DMS114 treated with DMSO at 0.1 percent for 48 hours (cell line): ENCODE measurements around the gene ABCD1.
"Not testable (repeated sequence)": the region's sequence is repeated elsewhere in the genome, so short reads cannot be mapped to it uniquely, and the experiment has no call there.

Experiments
- DNase-seq: peaks from one replicate; lab custom pipeline; 2025; ENCODE audit not compliant: unreplicated experiment; lab: John Stamatoyannopoulos, UW

ABCD1 gene

DNA sequence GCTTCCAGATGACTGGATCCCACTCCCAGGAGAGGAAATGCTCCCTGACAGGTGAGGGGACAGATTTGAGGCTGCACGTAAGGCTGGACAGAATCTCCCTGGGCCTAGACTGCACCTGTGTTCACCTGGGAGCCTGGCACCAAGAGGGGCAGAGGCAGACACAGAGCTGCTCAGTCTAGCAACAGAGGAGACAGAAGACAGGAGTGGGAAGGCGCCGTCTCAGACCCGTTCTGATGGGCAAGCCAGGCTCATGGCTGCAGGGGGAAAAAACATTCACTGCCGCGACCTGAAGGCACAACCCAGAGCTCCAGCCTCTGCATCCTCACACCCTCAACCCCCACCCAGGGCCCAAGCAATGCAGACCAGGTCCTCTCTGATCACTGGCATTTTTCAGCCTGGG lies 17.2 kb upstream of the ABCD1 start:
- no peak for DNase-seq

DNA sequence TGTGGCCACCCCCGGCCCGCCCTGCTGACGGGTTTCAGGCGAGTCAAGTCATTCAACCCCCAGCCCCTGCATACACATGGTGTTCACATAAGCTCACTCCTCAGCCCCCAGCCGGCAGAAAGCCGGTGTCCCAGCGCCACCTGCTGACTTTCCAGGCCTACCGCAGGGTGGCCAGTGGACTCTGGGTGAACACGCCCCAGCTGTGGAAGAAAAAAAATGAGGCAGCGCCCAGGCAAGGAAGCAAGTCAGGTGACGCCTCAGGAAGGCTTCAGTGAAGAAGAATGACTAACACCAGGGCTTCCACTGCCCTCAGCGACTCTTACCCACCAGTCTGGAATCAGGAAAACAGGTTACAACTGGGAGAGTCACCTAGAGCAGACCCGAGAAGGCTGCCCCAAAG lies 16.2 kb upstream of the ABCD1 start:
- DNase-seq: peak; percentile 4

DNA sequence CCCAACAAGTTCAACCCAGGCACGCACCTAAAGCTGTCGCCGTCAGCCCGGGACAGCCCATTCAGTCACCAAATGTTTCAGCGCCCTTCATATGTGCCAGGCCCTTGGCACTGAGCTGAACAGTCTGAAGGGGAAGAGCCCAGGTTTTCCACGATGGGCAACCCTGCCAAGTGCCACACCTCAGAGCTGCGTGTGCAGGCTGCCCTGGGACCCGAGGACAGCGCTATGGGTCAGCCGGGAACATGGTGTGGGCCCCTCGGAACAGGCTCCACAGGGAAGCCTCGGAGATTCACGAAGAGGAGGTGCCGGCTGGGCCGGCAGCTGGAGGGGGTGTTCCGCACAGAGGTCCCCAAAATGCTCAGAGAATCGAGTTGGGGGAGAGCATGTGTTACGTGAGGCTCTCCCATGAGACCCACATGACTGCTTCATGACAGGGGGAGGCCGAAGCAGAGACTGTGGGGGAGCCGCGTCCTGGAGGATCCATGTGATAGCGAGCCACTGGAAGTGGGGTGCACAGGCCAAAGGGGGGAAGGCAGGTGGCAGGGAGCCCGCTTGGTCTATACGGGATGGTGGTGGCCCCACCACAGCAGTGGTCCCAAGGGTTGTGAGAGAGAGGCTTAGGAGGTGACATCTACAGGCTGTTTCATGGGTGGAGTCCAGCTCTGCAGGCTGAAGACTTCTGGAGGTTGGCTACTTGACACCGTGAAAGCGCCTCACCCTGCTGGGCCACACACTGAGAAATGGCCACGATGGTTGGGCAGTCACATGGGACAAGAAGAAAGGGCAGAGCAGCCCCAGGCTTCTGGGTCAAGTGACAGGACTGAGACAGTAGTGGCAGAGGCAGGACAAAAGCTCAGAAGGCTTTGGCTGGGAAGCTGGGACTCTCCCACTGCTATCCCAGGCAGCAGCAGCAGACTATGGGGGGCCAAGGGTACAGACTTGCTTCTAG lies 14.7 kb upstream of the ABCD1 start:
- no peak for DNase-seq

DNA sequence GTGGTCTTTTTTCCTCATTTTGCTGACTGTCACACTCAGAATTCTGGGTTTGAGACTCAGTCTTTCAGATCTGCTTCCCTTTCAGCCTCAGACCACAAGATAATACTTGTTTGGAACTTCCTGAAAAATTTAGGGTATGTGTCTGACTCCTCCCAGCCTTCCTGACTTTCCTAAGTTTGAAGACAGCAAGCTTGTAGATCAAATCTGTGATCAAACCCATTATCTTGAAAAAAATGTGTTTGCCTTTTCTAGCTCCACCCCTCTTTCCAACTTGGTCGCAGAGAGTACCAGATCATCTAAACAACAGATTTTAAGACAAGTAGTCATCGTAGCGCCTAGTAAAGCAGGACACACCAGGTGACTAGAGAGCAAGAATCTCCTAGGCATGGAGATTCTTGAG lies 10.4 kb upstream of the ABCD1 start:
- no peak for DNase-seq

DNA sequence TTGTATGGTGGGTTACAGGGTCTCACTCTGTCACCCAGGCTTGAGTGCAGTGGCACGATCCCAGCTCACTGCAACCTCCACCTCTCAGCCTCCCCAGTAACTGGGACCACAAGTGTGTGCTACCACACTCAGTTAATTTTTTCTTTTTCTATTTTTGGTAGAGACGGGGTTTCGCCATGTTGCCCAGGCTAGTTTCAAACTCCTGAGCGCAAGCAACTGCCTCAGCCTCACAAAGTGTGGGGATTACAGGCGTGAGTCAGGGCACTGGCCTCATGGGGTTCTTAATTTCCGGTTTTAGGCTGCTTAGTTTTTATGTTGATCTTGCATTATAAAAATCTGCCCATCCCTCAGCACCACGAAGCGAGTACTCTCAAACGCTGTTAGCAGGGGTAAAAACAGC lies 7.2 kb upstream of the ABCD1 start:
- no peak for DNase-seq

DNA sequence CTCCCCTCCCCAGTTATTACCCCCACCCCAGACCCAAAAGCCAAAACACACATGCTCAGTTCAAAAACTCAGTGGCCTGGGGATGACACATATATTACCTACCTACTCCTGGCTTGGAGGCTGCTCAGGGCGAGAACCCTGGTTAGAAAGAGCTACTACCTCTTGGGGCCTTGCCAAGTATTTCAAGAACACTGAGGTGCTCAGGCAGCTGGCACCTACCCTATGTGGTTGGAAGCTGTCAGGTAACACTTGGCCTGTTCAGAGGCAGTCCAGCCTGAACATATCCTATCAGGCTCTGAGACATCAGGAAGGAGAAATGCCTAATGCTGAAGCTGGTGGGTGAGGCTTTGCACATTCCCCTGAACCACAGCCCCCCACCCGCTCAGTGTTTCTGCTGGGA lies 5.4 kb upstream of the ABCD1 start:
- no peak for DNase-seq

DNA sequence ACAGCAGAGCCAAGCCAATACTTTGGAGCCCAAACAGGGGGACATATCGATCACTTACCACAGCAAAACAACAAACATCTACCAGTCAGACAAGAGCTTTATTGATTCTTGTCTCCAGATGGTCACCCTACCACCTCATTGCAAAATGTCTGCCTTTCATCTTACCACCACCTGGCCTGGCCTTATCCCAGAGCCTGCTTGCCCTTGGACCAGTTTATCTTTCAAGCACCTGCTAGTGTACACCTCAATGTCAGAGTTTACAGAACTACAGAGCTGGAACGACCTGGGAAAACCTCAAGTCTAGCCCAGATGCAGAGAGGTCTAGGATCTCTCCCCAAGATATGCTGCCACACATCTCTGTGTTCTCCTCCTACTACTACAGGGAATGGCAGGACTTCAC lies 5.0 kb upstream of the ABCD1 start:
- DNase-seq: no peak

DNA sequence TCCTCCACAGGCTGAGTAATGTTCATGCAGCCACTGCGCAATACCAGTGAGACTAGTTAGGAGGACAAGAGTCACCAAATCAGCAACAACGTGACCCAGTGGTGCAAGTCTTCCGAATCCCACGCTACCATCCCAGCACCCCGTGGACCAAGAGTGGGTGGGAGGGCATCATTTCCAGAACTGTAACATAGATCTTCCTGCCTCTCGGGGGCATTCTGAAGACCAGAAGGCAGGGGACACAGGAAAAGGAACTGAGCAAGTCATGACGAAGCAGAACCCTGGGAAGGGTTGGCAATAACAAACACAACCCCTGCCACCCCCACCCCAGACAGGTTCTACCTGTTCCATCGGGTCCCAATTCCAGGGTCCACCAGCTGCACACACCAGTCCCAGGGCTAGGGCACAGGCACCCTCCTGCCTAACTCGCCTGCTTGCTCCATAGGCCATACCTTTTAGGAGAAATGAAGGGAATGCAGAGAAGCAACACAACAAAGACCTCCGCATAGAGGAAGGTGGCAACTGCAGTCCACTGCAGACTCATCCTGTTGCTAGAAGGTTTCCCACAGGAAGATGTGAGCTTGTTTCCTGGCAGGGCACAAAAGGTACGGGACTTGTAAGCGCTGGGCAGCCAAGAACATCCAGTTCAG lies 1.8 kb upstream of the ABCD1 start:
- no peak for DNase-seq

DNA sequence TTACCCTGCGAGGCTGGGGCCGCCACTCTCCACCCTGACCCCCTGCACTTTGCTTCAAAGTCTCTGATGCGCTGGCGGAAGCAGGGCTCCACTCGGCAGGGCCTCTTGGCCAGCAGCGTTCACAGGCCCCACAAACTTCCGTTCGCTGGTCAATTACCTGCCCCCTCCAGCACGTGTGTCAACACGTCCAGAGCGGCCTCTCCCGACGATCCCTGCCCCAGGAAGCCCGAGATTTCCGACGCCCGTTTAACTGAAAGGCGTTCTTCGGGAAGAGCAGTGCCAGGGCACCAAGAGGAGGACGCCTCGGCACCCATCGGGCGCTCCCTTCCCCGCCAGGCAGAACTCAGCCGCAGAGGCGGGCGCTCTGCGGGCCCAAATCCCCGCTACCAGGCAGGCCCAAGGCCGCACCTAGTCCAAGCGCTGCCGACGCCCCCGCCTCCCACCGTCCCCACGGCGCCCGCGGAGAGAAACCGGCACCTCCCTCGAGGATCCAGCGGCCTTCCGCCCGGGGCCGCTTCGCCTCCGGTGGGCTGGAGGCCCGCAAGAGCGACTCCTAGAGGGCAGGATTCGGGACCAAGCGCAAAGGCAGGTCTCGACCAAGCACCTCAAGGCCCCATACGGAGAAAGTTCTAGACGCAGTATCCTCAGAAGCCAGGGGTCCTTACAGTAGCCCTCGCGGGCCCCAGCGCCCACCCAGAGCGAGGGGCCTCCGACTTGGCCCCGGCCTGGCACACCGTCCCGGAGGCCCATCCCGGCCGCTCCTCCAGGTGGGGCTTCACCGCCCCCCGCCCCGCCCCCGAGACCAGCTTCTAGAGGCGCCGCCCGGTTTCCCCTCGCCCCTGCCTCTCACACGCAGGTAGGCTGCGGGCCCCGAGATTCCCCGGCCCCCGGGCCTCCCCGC lies 1.1 kb upstream of the ABCD1 start:
- DNase-seq: no peak

DNA sequence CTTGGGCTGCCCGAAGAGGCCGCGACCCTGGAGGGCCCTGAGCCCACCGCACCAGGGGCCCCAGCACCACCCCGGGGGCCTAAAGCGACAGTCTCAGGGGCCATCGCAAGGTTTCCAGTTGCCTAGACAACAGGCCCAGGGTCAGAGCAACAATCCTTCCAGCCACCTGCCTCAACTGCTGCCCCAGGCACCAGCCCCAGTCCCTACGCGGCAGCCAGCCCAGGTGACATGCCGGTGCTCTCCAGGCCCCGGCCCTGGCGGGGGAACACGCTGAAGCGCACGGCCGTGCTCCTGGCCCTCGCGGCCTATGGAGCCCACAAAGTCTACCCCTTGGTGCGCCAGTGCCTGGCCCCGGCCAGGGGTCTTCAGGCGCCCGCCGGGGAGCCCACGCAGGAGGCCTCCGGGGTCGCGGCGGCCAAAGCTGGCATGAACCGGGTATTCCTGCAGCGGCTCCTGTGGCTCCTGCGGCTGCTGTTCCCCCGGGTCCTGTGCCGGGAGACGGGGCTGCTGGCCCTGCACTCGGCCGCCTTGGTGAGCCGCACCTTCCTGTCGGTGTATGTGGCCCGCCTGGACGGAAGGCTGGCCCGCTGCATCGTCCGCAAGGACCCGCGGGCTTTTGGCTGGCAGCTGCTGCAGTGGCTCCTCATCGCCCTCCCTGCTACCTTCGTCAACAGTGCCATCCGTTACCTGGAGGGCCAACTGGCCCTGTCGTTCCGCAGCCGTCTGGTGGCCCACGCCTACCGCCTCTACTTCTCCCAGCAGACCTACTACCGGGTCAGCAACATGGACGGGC lies 579 bp downstream of the ABCD1 start:
- DNase-seq: no peak

DNA sequence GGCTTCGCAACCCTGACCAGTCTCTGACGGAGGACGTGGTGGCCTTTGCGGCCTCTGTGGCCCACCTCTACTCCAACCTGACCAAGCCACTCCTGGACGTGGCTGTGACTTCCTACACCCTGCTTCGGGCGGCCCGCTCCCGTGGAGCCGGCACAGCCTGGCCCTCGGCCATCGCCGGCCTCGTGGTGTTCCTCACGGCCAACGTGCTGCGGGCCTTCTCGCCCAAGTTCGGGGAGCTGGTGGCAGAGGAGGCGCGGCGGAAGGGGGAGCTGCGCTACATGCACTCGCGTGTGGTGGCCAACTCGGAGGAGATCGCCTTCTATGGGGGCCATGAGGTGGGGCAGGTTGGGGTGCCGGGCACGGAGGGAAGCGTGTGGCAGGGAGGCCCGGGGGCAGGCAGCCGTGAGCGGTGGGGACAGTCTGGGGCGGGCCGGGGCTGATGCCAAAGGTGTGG lies 1.2 kb downstream of the ABCD1 start:
- DNase-seq: no peak

DNA sequence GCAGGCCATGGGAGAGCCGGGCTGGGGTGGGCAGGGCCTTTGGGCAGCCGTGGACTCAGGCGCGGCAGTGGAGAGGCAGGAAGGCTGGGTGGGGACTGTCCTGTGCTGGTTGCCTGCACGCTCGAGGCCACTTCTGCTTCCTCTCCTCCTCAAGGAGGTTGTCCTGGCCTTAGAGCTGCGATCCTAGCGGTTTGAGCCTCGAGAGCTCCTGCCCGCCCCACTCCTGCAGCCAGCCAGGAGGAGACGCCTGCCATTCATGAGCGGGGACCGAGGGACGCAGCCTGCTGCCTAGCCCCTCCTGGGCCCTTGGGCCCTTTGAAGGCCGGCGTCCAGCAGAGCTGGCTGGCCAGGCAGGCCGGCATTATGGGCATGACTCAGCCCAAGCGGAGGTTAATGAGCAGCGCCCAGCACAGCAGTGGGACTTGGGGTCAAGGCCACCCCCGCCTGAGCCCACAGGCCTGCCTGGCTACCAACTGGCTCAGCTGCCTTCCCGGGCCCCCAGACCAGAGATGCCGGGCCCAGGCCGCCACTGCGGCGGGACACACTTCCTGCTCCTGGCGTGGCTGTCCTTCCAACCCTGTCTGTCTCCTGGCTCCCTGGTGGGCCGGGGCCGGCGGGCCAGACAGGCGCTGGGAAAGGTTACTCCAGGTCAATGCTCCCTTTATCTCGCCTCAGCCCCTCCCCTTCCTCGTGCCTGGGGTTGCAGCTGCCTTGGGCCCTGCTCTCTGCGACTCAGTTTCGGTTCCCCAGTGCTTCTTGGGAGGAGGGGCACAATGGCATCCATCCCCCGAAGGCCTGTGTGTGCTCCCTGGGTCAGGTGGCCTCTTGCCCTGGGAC lies 1.8 kb downstream of the ABCD1 start:
- no peak for DNase-seq

DNA sequence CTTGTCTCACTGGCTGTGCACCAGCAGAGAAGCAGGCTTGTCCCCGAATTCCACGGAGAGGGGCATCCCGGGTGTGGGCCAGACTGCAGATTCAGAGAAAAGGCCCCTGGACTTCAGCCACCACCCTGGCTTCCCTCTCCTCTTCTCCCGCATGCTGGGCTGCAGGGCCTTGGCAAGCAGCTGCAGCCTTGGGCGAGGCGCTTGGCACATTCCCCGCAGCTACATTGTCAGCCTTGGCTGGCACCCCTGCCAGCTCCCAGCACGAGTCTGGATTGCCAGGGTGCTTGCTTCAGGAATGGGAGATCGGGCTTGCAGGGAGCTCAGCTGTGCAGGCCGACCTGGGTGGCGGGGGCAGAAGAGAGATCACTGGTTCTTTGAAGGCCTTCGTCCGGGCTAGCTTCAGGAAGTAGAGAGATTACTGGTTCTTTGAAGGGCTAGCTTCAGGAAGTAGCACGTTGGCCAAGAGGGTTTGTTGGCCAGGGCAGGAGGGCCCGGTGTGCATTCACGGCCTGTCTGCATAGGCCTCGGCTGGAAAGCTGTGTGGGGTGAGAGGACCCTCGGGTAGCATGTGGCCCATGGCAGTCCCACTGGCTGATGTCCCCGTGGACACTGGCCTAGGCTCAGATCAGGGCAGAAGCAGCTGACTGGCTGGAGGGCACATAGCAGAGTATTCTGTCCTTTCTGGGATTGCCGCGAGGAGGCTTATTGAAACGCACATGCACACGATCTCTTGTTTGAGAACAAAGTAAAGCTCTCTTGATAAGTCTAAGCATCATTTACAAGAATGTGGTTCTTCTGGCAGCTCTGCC lies 2.7 kb downstream of the ABCD1 start:
- DNase-seq: no peak

DNA sequence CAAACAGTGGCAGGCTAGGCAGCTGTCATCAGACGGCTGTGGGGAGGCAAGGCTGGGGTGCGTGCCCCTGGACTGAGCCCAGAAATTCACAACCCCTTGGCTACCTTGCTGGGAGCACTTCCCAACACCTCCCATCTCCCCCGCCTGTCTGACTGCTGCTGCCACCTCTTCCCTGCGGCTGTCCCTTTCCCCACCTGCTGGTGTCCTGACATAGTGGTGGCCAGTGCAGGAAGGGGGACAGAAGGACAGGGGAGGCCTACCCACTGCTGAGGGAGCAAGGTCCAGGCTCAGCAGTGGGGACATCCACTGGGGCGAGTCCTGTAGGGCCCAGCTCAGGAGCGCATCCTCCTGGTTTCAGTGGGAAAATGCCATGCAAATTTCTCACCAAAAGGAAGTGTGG lies 3.4 kb downstream of the ABCD1 start:
- no peak for DNase-seq

DNA sequence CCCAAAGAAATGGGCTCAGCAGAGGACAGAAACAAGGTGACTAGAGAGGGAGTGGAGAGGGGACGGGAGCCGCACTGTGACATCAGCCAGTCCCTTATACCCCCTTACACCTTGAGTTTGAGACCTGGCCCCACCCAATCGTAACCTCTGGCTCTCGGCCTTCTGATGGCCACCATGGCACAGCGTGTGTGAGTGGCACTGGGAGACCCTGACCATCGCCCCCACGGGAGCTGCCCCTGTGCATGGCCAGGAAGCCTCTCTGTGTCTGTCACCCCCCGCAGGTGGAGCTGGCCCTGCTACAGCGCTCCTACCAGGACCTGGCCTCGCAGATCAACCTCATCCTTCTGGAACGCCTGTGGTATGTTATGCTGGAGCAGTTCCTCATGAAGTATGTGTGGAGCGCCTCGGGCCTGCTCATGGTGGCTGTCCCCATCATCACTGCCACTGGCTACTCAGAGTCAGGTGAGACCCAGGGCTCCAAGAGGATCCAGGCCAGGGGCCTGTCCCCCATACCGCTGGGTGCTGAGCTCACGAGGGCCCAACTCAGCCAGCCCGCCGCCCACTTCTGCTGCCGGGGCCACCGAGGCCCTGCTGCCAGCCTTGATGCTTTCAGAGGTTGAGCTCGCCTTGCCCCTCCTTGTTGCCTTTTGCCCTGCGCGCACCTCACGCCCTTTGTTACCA lies 4.4 kb downstream of the ABCD1 start:
- no peak for DNase-seq

DNA sequence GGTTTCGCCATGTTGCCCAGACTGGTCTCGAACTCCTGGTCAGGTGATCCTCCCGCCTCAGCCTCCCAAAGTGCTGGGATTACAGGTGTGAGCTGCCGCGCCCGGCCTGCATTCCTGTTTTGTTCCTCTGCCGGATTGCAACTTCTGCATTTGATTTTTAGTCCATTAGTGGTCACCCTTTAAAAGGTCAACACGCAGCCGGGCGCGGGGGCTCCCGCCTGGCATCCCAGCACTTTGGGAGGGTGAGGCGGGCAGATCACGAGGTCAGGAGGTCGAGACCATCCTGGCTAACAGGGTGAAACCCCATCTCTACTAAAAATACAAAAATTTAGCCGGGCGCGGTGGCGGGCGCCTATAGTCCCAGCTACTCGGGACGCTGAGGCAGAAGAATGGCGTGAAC lies 5.5 kb downstream of the ABCD1 start:
- DNase-seq: not testable (repeated sequence)

DNA sequence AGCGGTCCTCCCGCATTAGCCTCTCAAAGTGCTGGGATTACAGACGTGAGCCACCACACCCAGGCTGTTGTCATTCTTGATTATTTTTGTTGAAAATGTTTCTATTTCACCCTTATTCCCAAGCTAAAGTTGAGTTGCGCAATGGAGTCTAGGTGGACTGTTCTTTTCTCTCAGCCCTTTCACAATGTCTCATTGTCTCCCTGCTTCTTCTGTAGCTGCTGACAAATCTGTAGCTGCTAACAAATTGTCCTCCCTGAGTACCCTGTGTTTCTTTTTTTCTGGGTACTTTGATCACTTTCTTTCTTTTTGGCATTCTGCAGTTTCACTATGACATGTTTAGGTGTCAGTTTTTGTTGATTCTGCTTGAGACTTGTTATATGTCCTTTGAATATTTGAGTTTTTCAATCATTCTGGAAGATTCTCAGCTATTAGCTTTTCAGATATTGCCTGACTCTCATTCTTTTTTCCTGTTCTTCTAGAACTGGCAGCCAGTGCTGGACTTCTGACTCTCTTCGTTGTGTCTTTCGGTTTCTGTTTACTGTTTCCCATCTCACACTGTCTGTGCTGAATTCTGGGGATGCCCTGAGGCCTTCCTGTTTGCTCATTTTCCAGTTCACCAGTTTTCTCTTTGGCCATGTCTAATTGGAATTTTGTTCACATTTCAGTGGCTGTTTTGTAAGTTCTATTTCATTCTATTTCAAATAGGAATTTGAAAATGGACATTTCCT lies 6.6 kb downstream of the ABCD1 start:
- DNase-seq: no peak

DNA sequence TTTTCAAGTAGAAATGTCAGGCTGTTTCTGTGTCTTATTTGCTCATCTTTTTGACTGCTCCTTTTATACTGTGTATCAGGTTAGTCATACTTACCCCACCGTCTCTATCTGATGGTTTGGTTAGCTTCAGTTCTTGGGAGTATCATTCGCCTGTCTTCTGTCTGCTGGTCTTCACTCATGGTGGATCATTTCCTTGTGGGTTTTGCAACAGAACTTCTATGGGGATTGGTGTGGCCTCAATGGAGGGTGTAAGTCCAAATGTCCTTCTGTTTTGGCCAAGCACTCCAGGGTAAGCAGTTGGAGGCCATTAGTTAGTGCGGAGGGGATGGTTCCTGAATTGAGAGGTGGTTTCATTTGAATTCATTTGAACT lies 7.2 kb downstream of the ABCD1 start:
- no peak for DNase-seq
